EH (cell line): ENCODE results near the gene IL19.
"Not testable (repeated sequence)": the region's sequence is repeated elsewhere in the genome, so short reads cannot be mapped to it uniquely, and the experiment has no call there.

ENCODE experiments used
- DNase-seq: peaks from one replicate; pipeline ENCODE4 v3.0.0-alpha.2; 2015; ENCODE audit warnings: low read depth

IL19 gene

DNA sequence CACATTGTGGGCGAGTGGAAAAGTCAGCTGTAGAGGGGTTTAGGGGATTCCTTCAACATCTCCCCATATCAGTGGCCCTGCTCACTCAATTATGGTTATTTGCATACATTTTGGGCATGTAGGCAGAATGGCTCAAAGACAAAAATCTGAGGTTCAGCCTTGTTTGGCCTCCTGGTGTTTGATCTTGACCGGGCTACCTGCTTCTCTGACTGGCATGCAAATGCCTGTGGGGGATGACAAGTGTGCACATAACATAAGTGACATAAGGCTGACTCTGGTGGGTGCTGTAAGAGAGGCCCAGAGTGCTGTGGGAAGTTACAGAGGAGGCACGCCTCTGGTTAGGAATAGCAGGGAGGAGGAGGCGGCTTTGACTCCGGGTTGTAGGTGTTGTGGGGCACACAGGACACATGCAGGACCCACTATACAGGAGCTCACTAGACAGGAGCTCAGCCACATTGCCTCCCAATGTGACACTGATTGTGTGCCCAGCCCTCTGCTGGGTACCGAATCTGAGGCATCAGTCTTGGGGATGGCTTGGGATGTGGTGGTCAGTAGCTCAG, 29.4 kb upstream of the IL19 start:
- no peak for DNase-seq

- DNase-seq, result no peak
These were observed 27.7 kb upstream of the IL19 start for GRCh38 chr1:206742719-206743383.

- peak; percentile 35 for DNase-seq
These were observed 25.9 kb upstream of the IL19 start for GRCh38 chr1:206744683-206745082.

DNA sequence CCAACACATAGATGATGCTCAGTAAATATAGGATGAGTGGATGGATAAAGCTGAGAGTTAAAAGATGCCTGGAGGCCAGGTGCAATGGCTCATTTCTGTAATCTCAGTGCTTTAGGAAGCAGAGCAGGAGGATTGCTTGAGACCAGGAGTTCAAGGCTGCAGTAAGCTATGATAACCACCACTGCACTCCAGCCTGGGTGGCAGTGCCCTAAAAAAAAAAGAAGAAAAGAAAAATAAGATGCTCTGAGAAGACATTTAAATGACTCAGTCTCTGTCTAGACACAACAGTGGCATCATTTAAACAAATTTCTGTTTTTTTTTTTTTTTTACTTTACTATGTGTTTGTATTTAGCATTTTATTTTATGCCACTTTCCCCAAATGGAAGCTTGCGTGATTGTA, 25.3 kb upstream of the IL19 start:
- no peak for DNase-seq

DNA sequence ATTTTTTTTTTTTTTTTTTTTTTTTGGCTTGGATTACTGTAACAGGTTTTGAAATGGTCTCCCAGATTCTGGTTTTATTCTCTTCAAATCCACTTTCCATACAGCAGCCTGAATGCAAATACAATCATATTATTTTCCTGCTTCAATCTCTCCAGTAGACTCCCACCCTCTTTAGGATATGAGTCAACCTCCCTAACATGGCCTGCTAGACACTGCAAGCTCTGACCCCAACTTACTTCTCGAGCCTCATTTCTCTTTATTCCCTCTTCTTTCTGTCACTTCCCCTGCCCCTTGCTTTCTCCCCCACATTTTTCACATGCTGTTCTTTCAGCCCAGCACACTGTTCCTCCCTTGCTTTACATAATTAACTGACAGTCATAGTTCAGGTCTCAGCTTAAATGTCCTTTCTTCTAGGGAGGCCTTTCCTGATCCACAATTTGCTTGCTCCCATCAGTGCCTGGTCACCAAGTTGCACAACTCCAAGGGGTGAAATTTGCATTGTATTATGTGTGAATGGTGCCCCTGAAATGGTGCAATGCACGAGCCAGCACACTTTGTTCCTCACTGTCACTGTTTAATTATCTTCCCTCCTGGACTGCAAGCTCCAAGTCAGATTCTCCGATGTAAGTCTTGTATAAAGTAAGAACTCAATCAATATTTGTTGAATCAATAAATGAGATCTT, 22.1 kb upstream of the IL19 start:
- DNase-seq, result no peak

DNA sequence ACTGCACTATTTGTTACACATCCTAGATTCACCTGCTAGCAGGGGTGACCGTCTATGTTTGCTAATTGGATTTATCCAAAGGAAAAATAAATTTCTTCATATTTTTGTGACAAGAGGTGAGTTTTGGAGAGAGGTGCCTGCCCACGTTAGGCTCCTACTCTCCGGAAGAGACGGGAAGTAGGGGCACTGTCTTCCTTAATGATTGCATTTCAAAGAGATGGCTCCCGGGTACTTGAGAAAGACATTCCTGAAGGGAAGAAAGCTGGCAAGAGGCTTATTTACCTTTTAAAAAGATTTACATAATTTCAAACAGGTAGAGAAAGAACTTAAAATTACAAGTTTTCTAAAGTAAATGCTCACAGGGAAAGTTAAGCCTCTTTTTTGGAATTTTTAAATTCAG, 18.7 kb upstream of the IL19 start:
- no peak for DNase-seq

DNA sequence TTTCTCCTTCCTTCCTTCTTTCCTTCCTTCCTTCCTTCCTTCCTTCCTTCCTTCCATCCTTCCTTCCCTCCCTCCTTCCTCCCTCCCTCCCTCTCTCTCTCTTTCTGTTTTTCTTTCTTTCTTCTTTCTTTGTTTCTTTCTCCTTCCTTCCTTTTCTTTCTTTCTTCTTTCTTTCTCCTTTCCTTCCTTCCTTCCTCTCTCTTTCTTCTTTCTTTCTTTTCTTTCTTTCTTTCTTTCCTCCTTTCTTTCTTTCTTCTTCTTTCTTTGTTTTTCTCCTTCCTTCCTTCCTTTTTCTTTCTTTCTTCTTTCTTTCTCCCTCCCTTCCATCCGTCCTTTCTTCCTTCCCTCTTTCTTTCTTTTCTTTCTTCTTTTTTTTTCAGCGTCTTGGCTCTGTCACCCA, 18.1 kb upstream of the IL19 start:
- DNase-seq, result no peak

DNA sequence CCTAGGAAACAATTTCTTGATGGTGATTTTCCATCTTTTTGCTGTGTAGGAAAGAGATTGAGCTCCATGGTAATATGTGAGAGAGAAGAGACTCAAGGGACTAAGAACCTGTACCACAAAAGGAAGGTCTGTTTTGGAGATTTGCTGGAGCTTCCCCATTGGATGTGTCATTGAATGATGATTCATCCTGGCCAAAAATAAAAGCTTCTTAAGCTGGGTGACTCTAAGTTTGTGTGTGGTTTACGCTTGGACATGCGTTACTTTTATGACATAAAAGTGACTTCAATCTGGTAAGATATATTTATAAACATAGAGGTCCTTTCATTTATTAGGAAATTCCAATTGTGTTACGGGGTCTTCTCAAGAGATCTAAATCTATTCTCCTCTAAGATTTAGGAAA, 17.4 kb upstream of the IL19 start:
- peak; percentile 85 for DNase-seq

DNA sequence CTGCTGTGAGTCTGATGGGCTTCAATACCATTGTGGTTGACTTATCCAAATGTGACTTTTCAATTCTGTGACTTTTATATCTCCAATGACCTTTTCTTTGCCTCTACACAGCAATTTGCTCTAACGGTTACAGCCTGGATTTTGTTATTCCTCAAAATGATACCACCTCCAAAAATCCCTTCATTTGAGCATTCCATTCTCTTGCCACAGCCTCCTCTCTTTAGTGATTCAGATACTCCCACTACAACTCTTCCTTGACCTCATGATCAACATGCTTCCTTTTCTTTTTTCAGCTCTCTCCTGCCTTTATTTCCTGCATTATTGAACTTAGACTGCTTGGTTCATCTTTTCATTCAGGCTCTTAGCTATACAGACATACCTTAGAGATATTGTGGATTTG, 16.6 kb upstream of the IL19 start:
- DNase-seq, result peak; percentile 77

DNA sequence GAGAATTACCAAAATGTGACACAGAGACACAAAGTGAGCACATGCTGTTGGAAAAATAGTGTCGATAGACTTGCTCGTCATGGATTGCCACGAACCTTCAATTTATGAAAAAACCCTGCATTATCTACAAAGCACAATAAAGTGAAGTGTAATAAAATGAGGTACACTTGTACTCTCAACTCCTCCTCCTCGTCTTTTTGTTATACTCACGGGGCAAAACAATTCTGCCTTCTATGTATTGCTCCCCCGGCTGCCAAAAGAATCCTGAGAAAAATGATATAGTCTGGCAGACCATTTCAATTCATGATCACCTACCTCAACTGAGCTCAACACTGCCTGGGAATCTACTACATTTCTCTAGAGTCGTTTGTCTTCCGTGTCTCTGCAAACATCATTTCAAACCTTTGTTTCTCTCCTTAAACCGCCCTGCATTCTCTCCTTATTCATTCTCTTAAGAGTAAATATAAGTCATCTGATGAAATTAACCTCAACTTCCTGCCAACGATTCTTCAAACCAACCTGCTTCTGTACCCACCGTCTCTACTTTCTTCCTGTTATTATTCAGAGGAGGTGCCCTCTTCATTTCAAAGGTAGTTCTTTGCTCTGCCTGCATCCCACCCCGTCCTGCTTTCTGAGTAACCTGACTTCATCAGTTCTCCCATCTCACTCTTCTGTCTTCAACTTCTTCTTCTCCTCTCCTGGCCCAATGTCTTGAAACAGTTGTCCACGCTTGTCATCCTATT, 12.9 kb upstream of the IL19 start:
- DNase-seq, result no peak

GRCh38 chr1:206760590-206760989, 10.0 kb upstream of the IL19 start:
- DNase-seq, result no peak

GRCh38 chr1:206761159-206761768, 9.3 kb upstream of the IL19 start:
- DNase-seq, result peak; percentile 34

DNA sequence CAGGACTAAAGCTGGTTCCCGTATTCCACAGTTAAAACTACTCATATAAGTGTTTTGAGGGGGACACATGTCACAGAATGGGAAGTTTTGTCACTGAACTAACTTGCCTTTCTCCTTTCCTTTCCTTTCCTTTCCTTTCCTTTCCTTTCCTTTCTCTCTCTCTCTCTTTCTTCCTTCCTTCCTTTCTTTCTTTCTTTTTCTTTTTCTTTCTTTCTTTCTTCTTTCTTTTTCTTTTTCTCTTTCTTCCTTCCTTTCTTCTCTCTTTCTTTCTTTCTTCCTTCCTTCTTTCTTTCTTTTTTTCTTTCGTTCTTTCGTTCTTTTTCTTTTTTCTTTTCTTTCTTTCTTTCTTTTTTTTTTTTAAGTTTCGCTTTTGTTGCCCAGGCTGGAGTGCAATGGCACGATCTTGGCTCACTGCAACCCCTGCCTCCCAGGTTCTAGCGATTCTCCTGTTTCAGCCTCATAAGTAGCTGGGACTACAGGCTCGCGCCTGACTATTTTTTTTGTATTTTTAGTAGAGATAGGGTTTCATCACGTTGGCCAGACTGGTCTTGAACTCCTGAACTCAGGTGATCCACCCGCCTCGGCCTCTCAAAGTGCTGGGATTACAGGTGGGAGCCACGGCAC, 7.7 kb upstream of the IL19 start:
- DNase-seq, result not testable (repeated sequence)

- DNase-seq, result not testable (repeated sequence)
These were observed 4.8 kb upstream of the IL19 start for GRCh38 chr1:206765771-206766170.

DNA sequence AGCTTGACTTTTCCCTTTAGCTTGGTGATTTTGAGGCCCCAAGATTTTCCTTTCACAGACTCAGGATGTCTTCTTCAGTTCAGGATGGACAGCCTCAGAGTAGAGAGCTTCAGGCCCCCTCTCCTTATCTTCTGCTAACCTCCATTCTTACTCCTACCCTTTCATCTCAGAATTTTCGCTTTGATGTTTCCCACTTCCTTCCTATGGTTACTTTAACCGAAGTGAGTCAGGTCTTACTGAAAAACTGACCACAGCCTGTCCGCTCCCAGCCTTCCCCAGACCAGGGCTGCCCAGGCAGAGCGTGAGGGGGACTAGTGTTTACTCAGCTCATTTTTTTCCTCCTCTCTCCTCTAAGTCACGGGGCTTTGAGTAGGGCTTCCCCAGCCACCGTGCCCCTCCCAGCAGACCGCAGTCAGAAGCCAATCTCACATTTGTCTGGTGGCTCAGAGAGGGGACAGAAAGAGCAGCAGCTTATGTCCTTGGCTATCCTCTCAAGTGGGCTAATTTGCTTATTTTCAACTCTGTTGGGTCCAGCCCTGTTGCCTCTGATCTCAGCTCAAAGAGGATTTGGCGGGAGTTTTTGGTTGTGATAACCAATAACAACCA, 4.2 kb upstream of the IL19 start:
- peak; percentile 83 for DNase-seq

GRCh38 chr1:206768472-206769303, 1.9 kb upstream of the IL19 start:
- DNase-seq, result no peak

DNA sequence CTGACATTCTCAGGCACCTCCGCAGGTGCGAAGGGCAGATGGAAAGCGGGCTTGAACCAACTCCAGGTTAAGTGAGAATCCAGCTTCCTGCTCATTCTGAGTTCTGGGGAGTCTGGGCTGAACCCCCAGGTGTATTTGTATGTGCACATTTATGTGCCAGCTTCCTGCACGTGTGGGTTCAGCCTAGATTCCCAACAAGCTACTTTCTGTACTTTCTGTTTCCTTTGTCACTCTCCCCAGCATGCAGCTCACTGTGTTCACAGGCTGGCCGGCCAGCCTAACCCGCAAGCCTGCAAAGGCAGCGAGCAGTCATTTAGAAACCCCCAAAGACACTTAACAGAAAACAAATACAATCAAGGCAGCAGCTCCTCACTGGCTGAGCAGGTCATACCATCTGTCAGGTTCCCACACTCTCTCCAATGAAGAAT, 1.3 kb upstream of the IL19 start:
- DNase-seq, result no peak

DNA sequence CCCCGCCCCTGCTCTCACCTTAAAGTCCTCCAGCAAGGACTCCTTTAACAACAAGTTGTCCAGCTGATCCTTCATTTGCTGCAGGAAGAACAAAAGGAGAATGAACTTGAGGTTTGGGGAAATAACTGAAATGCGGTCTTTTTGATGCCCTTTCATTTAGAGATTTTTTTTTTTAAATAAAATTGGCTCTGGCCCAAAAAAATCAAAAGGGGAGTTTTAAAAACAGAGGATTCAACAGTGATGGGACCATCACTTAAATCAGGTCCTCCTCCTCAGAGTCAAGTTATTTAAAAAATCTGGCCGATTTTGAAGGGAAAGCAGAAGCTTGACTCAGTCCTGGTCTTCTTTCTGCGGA, 742 bp downstream of the IL19 start:
- no peak for DNase-seq

GRCh38 chr1:206772243-206772937, 1.8 kb downstream of the IL19 start, which contains the start of gene IL10:
Gene IL10 (minus strand): TSS chr1:206772494. CDS start chr1:206772435, 59 bp downstream.
- DNase-seq, result no peak

GRCh38 chr1:206774093-206774492, 3.5 kb downstream of the IL19 start:
- DNase-seq, result no peak
